ENCODE data around the gene SYMPK.

SYMPK gene

DNA sequence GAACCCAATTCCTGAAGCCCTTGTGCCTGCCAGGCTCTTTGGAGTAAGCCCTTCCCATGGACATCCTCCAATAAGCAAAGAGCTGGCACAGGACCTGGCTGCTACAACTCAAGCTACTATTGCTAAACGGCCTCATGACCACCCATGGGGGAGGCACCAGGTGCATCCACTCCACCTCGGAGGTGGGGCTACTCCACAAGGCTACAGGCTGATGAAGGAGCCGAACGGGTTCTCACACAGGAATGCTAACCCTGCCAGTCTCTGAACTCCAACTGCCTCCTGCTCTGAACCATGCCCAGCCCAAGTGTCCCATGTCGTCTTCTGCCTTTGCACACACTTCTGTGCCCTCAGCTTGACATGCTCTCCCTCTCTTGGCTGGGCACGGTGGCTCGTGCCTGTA lies 10.0 kb downstream of the SYMPK start:
- TF ChIP-seq, protein P1, sequence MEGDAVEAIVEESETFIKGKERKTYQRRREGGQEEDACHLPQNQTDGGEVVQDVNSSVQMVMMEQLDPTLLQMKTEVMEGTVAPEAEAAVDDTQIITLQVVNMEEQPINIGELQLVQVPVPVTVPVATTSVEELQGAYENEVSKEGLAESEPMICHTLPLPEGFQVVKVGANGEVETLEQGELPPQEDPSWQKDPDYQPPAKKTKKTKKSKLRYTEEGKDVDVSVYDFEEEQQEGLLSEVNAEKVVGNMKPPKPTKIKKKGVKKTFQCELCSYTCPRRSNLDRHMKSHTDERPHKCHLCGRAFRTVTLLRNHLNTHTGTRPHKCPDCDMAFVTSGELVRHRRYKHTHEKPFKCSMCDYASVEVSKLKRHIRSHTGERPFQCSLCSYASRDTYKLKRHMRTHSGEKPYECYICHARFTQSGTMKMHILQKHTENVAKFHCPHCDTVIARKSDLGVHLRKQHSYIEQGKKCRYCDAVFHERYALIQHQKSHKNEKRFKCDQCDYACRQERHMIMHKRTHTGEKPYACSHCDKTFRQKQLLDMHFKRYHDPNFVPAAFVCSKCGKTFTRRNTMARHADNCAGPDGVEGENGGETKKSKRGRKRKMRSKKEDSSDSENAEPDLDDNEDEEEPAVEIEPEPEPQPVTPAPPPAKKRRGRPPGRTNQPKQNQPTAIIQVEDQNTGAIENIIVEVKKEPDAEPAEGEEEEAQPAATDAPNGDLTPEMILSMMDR (IDR thresholded peaks at IDR 0.05; ENCODE audit: low read depth, low read length) = no peak
- no peak for DNase-seq (ENCODE audit: low read depth in 2 of 2)
- no peak overlapping the region for H3K4me3 ChIP-seq (replicated peaks in 1 of 2; ENCODE audit: low read depth in 2 of 2, low read length in 2 of 2)

DNA sequence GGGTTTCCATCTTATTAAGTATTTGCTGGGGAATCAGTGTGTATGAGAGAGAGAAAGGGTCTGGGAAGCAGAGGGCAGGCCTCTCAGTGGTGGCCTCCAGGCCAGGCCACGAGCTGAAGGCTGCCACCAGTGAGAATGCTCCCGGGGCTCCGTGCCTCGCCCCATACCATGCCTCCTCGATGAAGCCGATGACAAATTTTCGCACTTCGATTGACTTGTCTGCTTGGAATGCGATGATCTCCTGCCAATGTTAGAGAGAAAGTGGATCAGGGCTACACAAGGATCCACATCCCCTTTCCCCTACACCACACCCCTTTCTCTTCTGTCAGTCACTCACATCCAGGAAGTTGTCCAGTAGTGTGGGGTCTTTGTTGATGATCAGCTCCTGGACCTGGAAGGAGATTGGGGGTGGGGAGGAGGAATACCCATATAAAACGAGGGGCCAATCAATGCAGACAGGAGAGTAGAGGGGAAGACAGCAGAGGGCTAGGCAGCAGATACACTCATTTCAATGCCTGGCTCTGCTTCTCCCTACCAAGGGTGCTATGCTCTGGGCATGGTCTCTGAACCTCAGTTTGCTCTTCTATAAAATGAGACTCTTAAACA lies 10.7 kb downstream of the SYMPK start:
- H3K4me3 ChIP-seq (replicated peaks in 1 of 2; ENCODE audit: low read depth in 2 of 2, low read length in 2 of 2) = no peak overlapping the region
- TF ChIP-seq, protein P1 (IDR thresholded peaks at IDR 0.05; ENCODE audit: low read depth, low read length) = no peak
- DNase-seq (ENCODE audit: low read depth in 2 of 2) = peak in 1 of 2 donors; percentile 15

DNA sequence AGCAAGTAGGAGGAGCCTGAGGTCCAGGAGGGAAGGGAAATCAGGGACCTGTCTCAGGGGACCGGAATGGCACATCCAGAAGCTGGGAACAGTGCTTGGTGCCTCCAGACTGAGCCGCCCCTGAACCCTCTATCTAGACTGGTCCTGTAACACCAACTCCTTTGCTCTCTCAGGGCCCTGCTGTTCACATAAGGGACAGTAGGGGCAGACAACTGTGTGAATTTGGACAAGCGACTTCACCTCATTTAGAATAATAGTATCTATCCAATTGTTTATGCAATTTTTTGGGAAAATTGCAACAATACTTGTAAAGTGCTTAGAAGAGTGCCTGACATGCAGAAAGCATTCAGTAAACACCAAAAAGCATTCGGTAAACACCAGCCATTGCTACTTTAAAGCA lies 14.0 kb downstream of the SYMPK start:
- H3K4me3 ChIP-seq (replicated peaks in 1 of 2; ENCODE audit: low read depth in 2 of 2, low read length in 2 of 2) = no peak overlapping the region
- peak in 1 of 2 donors; percentile 17 for DNase-seq (ENCODE audit: low read depth in 2 of 2)
- TF ChIP-seq, protein P1 (IDR thresholded peaks at IDR 0.05; ENCODE audit: low read depth, low read length) = peak; percentile 46

DNA sequence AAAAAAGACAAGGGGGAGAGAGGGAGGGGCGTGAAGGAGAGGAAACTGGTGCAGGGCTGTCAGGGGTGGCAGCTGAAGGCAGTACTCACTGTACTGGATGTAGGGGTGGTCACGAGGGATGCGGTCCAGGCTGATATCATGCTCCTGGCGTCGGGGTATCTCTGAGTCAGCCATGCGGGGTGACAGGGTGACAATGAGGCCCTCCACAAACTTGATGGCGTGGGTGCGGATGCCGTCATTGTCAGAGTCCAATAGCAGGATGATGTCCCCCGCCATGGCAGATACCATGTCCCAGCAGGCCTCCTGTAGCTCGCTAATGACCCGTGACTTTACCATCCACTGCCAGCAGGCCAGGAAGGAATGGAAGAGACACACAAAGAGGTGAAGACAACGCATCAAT lies 15.3 kb downstream of the SYMPK start:
- H3K4me3 ChIP-seq (replicated peaks in 1 of 2; ENCODE audit: low read depth in 2 of 2, low read length in 2 of 2) = no peak overlapping the region
- no peak for DNase-seq (ENCODE audit: low read depth in 2 of 2)
- TF ChIP-seq, protein P1 (IDR thresholded peaks at IDR 0.05; ENCODE audit: low read depth, low read length) = no peak

DNA sequence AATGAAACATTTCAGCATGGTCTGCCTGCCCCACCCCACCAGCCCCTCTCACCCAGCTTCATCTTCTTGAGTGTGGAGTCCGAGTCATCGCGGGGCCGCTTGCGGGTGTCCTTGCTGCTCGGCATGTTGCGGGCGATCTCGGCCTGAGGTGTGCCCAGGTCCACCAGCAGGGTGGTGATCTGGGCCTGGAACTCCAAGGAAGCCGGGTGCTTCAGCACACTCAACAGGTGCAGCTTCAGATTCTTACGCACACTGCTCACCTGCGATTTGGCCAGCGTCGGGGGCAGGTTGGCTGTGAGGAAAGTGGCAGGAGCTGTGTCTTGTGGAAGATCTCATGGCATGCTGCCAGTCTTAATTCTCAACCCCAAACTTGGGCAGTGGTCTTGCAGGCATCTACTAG lies 20.7 kb downstream of the SYMPK start:
- no peak overlapping the region for H3K4me3 ChIP-seq (replicated peaks in 1 of 2; ENCODE audit: low read depth in 2 of 2, low read length in 2 of 2)
- TF ChIP-seq, protein P1 (IDR thresholded peaks at IDR 0.05; ENCODE audit: low read depth, low read length) = no peak
- DNase-seq (ENCODE audit: low read depth in 2 of 2) = no peak

DNA sequence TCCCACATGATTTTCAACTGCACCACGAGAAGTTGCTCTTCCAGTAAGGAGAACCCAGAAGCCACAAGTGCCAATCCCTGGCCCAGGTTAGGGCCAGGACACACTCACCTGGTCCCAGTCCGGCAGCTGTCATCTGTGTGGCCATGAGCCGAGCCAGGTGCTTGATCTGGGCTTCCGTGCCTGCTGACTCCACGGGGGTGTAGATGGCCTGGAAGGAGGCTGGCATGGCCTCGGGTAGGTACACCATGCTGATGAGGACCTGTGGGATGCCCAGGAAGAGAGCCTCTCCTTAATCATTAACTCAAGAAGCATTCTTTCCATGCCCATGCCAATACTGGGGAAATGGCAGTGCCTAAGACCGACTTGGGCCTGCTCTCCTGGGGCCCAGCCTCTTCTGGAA lies 28.0 kb downstream of the SYMPK start:
- H3K4me3 ChIP-seq (replicated peaks in 1 of 2; ENCODE audit: low read depth in 2 of 2, low read length in 2 of 2) = no peak overlapping the region
- TF ChIP-seq, protein P1 (IDR thresholded peaks at IDR 0.05; ENCODE audit: low read depth, low read length) = no peak
- DNase-seq (ENCODE audit: low read depth in 2 of 2) = no peak

DNA sequence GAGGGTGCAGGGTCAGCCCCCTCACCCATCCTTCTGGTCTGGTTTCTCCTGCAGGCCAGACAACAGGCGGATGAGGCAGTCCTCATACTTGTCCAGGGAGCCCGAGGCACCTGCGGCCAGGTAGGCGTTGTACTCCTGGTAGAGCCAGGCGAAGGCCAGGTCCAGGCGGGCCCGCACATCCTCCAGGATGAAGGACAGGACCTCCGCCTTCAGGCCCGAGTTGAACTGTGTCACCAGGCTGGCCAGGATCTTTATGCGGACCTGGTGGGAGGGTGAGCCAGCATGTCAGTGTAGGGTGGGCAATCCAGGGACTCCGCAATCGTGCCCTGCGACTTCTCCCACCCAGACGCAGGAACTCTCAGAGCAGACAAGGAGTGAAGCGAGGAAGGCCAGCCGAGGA lies 34.0 kb downstream of the SYMPK start:
- H3K4me3 ChIP-seq (replicated peaks in 1 of 2; ENCODE audit: low read depth in 2 of 2, low read length in 2 of 2) = no peak overlapping the region
- no peak for DNase-seq (ENCODE audit: low read depth in 2 of 2)
- TF ChIP-seq, protein P1 (IDR thresholded peaks at IDR 0.05; ENCODE audit: low read depth, low read length) = no peak

Measured in cardiac fibroblast (primary cell).